ENCODE data around the gene CCNE1. TPM values are rescaled to one million over a fixed set of nuclear protein-coding genes. Genes with fewer than 3 reads are reported as not detected.

The CCNE1 gene
- total RNA-seq, 1 donor from 2014 or later: 16.5 TPM

- peak; percentile 53 for DNase-seq (ENCODE audit: low spot score, unreplicated experiment)
- H3K4me1 Mint-ChIP-seq (ENCODE audit: low read depth): no peaks in the 10 kb centered on the region
Measured at GRCh38 chr19:29858000-29858596, 46.3 kb downstream of the CCNE1 start.

DNA sequence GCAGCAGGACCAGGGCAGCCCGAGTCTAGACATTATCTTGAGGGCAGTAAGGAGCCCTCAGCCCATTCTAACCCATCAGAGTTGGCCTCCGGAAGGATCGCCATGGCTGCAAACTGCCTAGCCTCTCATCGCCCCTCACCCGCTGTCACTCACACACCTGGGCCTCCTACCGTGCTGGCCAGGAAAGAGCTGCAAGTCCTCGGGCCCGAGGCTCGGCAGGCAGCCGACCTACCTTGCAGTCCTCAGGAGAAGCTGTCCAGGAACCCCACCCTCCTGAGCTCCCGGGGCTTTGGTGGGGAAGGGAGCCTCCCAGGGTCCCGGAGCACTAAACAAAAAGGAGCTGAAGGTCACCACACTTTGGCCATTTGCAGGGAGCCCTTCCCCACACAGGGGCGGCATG, 46.8 kb downstream of the CCNE1 start:
- TF ChIP-seq, protein P1, sequence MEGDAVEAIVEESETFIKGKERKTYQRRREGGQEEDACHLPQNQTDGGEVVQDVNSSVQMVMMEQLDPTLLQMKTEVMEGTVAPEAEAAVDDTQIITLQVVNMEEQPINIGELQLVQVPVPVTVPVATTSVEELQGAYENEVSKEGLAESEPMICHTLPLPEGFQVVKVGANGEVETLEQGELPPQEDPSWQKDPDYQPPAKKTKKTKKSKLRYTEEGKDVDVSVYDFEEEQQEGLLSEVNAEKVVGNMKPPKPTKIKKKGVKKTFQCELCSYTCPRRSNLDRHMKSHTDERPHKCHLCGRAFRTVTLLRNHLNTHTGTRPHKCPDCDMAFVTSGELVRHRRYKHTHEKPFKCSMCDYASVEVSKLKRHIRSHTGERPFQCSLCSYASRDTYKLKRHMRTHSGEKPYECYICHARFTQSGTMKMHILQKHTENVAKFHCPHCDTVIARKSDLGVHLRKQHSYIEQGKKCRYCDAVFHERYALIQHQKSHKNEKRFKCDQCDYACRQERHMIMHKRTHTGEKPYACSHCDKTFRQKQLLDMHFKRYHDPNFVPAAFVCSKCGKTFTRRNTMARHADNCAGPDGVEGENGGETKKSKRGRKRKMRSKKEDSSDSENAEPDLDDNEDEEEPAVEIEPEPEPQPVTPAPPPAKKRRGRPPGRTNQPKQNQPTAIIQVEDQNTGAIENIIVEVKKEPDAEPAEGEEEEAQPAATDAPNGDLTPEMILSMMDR (IDR thresholded peaks at IDR 0.05; ENCODE audit: unreplicated experiment): no peak
- no peak overlapping the region for H3K4me3 Mint-ChIP-seq (ENCODE audit: low read depth)
- peaks cover under 1% of the 10 kb centered on the region for H3K27me3 Mint-ChIP-seq
- no peak overlapping the region for H3K27ac Mint-ChIP-seq
- H3K36me3 Mint-ChIP-seq (ENCODE audit: insufficient read depth): no peaks in the 10 kb centered on the region
- DNase-seq (ENCODE audit: low spot score, unreplicated experiment): no peak
- no peaks in the 10 kb centered on the region for H3K4me1 Mint-ChIP-seq (ENCODE audit: low read depth)
- no peaks in the 10 kb centered on the region for H3K9me3 Mint-ChIP-seq (ENCODE audit: low read depth)

More at GRCh38 chr19:29858000-29858596, 46.3 kb downstream of the CCNE1 start:
- no peaks in the 10 kb centered on the region for H3K9me3 Mint-ChIP-seq (ENCODE audit: low read depth)
- H3K4me3 Mint-ChIP-seq (ENCODE audit: low read depth): no peak overlapping the region
- H3K27ac Mint-ChIP-seq: no peak overlapping the region
- no peaks in the 10 kb centered on the region for H3K27me3 Mint-ChIP-seq
- H3K36me3 Mint-ChIP-seq (ENCODE audit: insufficient read depth): no peaks in the 10 kb centered on the region
- TF ChIP-seq, protein P1 (IDR thresholded peaks at IDR 0.05; ENCODE audit: unreplicated experiment): peak; percentile 73

GRCh38 chr19:29860492-29860891, 48.7 kb downstream of the CCNE1 start:
- Mint-ChIP-seq H3K36me3 (ENCODE audit: insufficient read depth) (no peaks in the 10 kb centered on the region), H3K27me3 (peaks cover 9% of the 10 kb centered on the region)
- DNase-seq (ENCODE audit: low spot score, unreplicated experiment): no peak

GRCh38 chr19:29861574-29861973, 49.8 kb downstream of the CCNE1 start:
- Mint-ChIP-seq H3K36me3 (ENCODE audit: insufficient read depth) (no peaks in the 10 kb centered on the region), H3K4me3 (ENCODE audit: low read depth) (no peak overlapping the region), H3K4me1 (ENCODE audit: low read depth) (no peaks in the 10 kb centered on the region)

More at GRCh38 chr19:29860492-29860891, 48.7 kb downstream of the CCNE1 start:
- Mint-ChIP-seq H3K27ac (no peak overlapping the region), H3K4me3 (ENCODE audit: low read depth) (no peak overlapping the region), H3K4me1 (ENCODE audit: low read depth) (no peaks in the 10 kb centered on the region), H3K9me3 (ENCODE audit: low read depth) (no peaks in the 10 kb centered on the region)
- TF ChIP-seq, protein P1 (IDR thresholded peaks at IDR 0.05; ENCODE audit: unreplicated experiment): no peak

DNA sequence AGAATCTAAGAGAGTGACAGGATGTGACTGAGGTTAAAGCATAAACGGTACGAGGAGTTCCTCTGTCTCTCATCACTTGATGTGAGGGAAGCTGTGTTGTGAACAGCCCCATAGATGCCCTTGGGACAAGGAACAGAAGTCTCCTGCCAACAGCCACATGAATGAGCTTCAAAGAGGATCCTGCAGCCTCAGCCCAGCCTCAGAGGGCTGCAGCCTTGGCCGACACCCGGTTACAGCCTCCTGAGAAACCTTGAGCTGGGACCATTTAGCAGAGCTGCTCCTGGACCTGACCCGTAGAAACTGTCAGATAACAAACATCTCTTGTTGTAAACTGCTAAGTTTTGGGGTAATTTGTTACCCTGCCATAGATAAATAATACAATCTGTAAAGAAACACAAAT, 54.2 kb downstream of the CCNE1 start:
- H3K36me3 Mint-ChIP-seq (ENCODE audit: insufficient read depth): no peaks in the 10 kb centered on the region
- H3K4me3 Mint-ChIP-seq (ENCODE audit: low read depth): no peak overlapping the region
- peaks cover 9% of the 10 kb centered on the region for H3K27me3 Mint-ChIP-seq
- no peak for DNase-seq (ENCODE audit: low spot score, unreplicated experiment)
- peaks cover 2% of the 10 kb centered on the region for H3K4me1 Mint-ChIP-seq (ENCODE audit: low read depth)
- H3K27ac Mint-ChIP-seq: no peak overlapping the region
- peaks cover 7% of the 10 kb centered on the region for H3K9me3 Mint-ChIP-seq (ENCODE audit: low read depth)
- TF ChIP-seq, protein P1 (IDR thresholded peaks at IDR 0.05; ENCODE audit: unreplicated experiment): no peak

More at GRCh38 chr19:29861574-29861973, 49.8 kb downstream of the CCNE1 start:
- TF ChIP-seq, protein P1 (IDR thresholded peaks at IDR 0.05; ENCODE audit: unreplicated experiment): no peak
- peaks cover 2% of the 10 kb centered on the region for H3K9me3 Mint-ChIP-seq (ENCODE audit: low read depth)
- H3K27me3 Mint-ChIP-seq: peaks cover 9% of the 10 kb centered on the region
- peak overlapping the region; percentile 56 for H3K27ac Mint-ChIP-seq
- DNase-seq (ENCODE audit: low spot score, unreplicated experiment): no peak

All from progenitor cell of endocrine pancreas (in vitro differentiated cells).